Mucosa of descending colon (tissue), 3 donors: ENCODE measurements around the gene PHOX2A. TPM values are rescaled to one million over a fixed set of nuclear protein-coding genes. Genes with fewer than 3 reads are reported as not detected.

Experiments
- ATAC-seq: fragments of 200-7000 bp; cut with Tn5 transposase; one replicate; pipeline ENCODE4 v1.9.1; 2020; ENCODE audit warnings: mild to moderate bottlenecking, moderate library complexity
- DNase-seq, 3 donors: peaks; one replicate each; pipeline ENCODE4 v3.0.0-alpha.2; 2020
- H3K36me3 ChIP-seq: fragments of 200-600 bp; one replicate; pipeline ENCODE4 v1.8.0; 2021; ENCODE audit warnings: low read depth, mild to moderate bottlenecking
- H3K4me1 ChIP-seq: fragments of 200-600 bp; one replicate; pipeline ENCODE4 v1.8.0; 2021; ENCODE audit warnings: low read depth, mild to moderate bottlenecking
- H3K4me3 ChIP-seq: fragments of 200-600 bp; one replicate; pipeline ENCODE4 v1.8.0; 2021; ENCODE audit warnings: mild to moderate bottlenecking
- H3K9me3 ChIP-seq: fragments of 200-600 bp; one replicate; pipeline ENCODE4 v1.8.0; 2021; ENCODE audit warnings: mild to moderate bottlenecking
- CTCF ChIP-seq: fragments of 200-600 bp; IDR thresholded peaks from one replicate; pipeline ENCODE4 v1.8.0; 2022; ENCODE audit warnings: antibody characterized with exemption, mild to moderate bottlenecking
- intact Hi-C, 2 donors: fragments of 100-400 bp; cut with DNase I in 1 of 2; cut with micrococcal nuclease in 1 of 2; formaldehyde crosslinking; loops; one replicate each; pipeline versions ENCODE4 v1.11.0 to v1.11.1; 2022; cut with DNase I, micrococcal nuclease
- total RNA-seq, 3 donors: library from RNA; stranded (reverse); fragmentation: NEBNext Ultra II Directional in 2 of 3; extraction: Animal tissue kit (Norgen Biotek cat#: 25700) in 2 of 3; gene quantifications; one replicate each; pipeline versions ENCODE4 v1.2.1 to v1.2.4, GENCODE V29; 2021 to 2023
- donor health status: DM: no; HTN: no; CAD: no; lungs with moderate emphysema.
- donor health status: DM: no; HTN: no; CAD: no.
- donor health status: DM: no; HTN: yes; CAD: no.

PHOX2A gene
- total RNA-seq, 3 donors from 2014 or later, result 0.55 to 2.6 (median 0.60) TPM

- peaks cover 7% of the 10 kb centered on the region for H3K4me1 ChIP-seq
- H3K9me3 ChIP-seq, result no peaks in the 10 kb centered on the region
- ATAC-seq (no peak), DNase-seq (no peak)
- H3K36me3 ChIP-seq, result peaks cover 3% of the 10 kb centered on the region
- H3K4me3 ChIP-seq, result no peak overlapping the region
- intact Hi-C loops, result no loop called here
- TF ChIP-seq CTCF, result no peak
Observed at GRCh38 chr11:72228844-72229231, 15.1 kb downstream of the PHOX2A start.

- Histone ChIP-seq H3K4me1 (peaks cover 7% of the 10 kb centered on the region), H3K36me3 (peaks cover 3% of the 10 kb centered on the region), H3K9me3 (no peaks in the 10 kb centered on the region), H3K4me3 (no peak overlapping the region)
- no peak for TF ChIP-seq CTCF
- ATAC-seq, result no peak
- intact Hi-C loops, result no loop called here
- no peak for DNase-seq
Observed at GRCh38 chr11:72228229-72228843, 15.6 kb downstream of the PHOX2A start.

- intact Hi-C loops, result no loop called here
Observed at GRCh38 chr11:72227316-72228228, 16.4 kb downstream of the PHOX2A start.

GRCh38 chr11:72226701-72227100 lies 17.3 kb downstream of the PHOX2A start:
- ATAC-seq (no peak), DNase-seq (no peak)
- Histone ChIP-seq H3K4me1 (peaks cover 15% of the 10 kb centered on the region), H3K9me3 (no peaks in the 10 kb centered on the region), H3K4me3 (no peak overlapping the region), H3K36me3 (peaks cover 3% of the 10 kb centered on the region)
- intact Hi-C loops, result no loop called here
- no peak for TF ChIP-seq CTCF

More at GRCh38 chr11:72227316-72228228, 16.4 kb downstream of the PHOX2A start:
- peaks cover 3% of the 10 kb centered on the region for H3K36me3 ChIP-seq
- ATAC-seq (no peak), DNase-seq (no peak)
- H3K4me3 ChIP-seq, result no peak overlapping the region
- no peak for TF ChIP-seq CTCF
- peaks cover 11% of the 10 kb centered on the region for H3K4me1 ChIP-seq
- H3K9me3 ChIP-seq, result no peaks in the 10 kb centered on the region

GRCh38 chr11:72225411-72225951 lies 18.5 kb downstream of the PHOX2A start:
- Histone ChIP-seq H3K9me3 (no peaks in the 10 kb centered on the region), H3K36me3 (peaks cover 3% of the 10 kb centered on the region), H3K4me1 (peaks cover 15% of the 10 kb centered on the region), H3K4me3 (no peak overlapping the region)
- no peak for ATAC-seq
- DNase-seq, result no peak
- no peak for TF ChIP-seq CTCF
- intact Hi-C loops, result no loop called here
